B cell (primary cell): ENCODE results near the gene RAB43. TPM values are rescaled to one million over a fixed set of nuclear protein-coding genes. Genes with fewer than 3 reads are reported as not detected.

Source experiments
- ATAC-seq: fragments of 200-7000 bp; cut with Tn5 transposase; one replicate; pipeline ENCODE4 v1.10.0; 2021; ENCODE audit warnings: low read depth, mild to moderate bottlenecking, moderate number of reproducible peaks, moderate library complexity
- CTCF ChIA-PET: fragments of 350-600 bp; sonication (Branson Sonifier 250); formaldehyde crosslinking; loops from one replicate; lab custom pipeline; 2021; ENCODE audit warnings: antibody characterized with exemption, inconsistent platforms; lab: Charles Lee
- POLR2A ChIA-PET: fragments of 350-600 bp; sonication (Branson Sonifier 250); formaldehyde crosslinking; loops from one replicate; lab custom pipeline; 2021; ENCODE audit warnings: antibody characterized with exemption; lab: Charles Lee
- DNase-seq: peaks from one replicate; pipeline ENCODE4 v3.0.0; 2013
- H2AFZ ChIP-seq: 2 replicates; pipeline ENCODE4 v1.6.1; 2012; ENCODE audit warnings: mild to moderate bottlenecking, low read depth, low read length; ENCODE audit not compliant: insufficient read depth, poor library complexity, severe bottlenecking
- H3K27ac ChIP-seq, 2 donors: 1 replicate in 1 of 2; 2 replicates in 1 of 2; pipeline ENCODE4 v1.5.1; 2012 to 2013; ENCODE audit warnings: low read length in 2 of 2, mild to moderate bottlenecking in 2 of 2, moderate library complexity in 1 of 2
- H3K27me3 ChIP-seq, 4 experiments: fragments of 200-600 bp in 1 of 4; sonication (generic) in 1 of 4; replicated peaks in 1 of 4; 1 replicate in 2 of 4; 2 replicates in 2 of 4; pipeline versions ENCODE4 v1.6.1 to v1.7.0; 2013 to 2016; ENCODE audit warnings: low read length in 3 of 4, mild to moderate bottlenecking in 2 of 4, mixed read lengths in 1 of 4, moderate library complexity in 1 of 4; ENCODE audit not compliant: insufficient read depth in 4 of 4, control insufficient read depth in 3 of 4; ENCODE audit errors: control extremely low read depth in 1 of 4
- H3K36me3 ChIP-seq, 2 experiments: replicated peaks in 1 of 2; 1 replicate in 1 of 2; 2 replicates in 1 of 2; pipeline versions ENCODE4 v1.6.1 to v1.7.1; 2013; ENCODE audit warnings: low read length in 1 of 2; ENCODE audit not compliant: insufficient read depth in 2 of 2, control insufficient read depth in 1 of 2; ENCODE audit errors: control extremely low read depth in 1 of 2, extremely low read depth in 1 of 2
- H3K4me1 ChIP-seq, 2 donors: fragments of 200-600 bp in 1 of 2; sonication (generic) in 1 of 2; 1 replicate in 1 of 2; 2 replicates in 1 of 2; pipeline versions ENCODE4 v1.5.1 to v1.6.1; 2013 to 2017; ENCODE audit warnings: low read length in 2 of 2; ENCODE audit not compliant: control insufficient read depth in 2 of 2, insufficient read depth in 2 of 2
- H3K4me2 ChIP-seq: replicated peaks from 2 replicates; pipeline ENCODE3; 2012; ENCODE audit warnings: mild to moderate bottlenecking, low read depth, low read length; ENCODE audit not compliant: poor library complexity, severe bottlenecking
- H3K4me3 ChIP-seq, 5 experiments: fragments of 200-600 bp in 1 of 5; sonication (generic) in 1 of 5; 1 replicate in 3 of 5; 2 replicates in 2 of 5; pipeline versions ENCODE4 v1.5.1 to v1.7.0; 2011 to 2016; ENCODE audit warnings: low read length in 4 of 5, mild to moderate bottlenecking in 4 of 5, low read depth in 2 of 5, control low read depth in 1 of 5, moderate library complexity in 1 of 5; ENCODE audit not compliant: insufficient read depth in 1 of 5; ENCODE audit errors: control extremely low read depth in 1 of 5, extremely low read depth in 1 of 5
- H3K79me2 ChIP-seq: fragments of 200-600 bp; sonication (generic); one replicate; pipeline ENCODE4 v1.6.0; 2016; ENCODE audit warnings: low read length; ENCODE audit not compliant: control insufficient read depth, insufficient read depth
- H3K9ac ChIP-seq: fragments of 200-600 bp; sonication (generic); 2 replicates; pipeline ENCODE4 v1.6.1; 2017; ENCODE audit warnings: mild to moderate bottlenecking, low read length, moderate library complexity
- H3K9me3 ChIP-seq, 3 donors: one replicate each; pipeline versions ENCODE4 v1.6.1 to v1.7.1; 2013; ENCODE audit warnings: low read length in 2 of 3; ENCODE audit not compliant: control insufficient read depth in 2 of 3, insufficient read depth in 1 of 3; ENCODE audit errors: control extremely low read depth in 1 of 3
- H4K20me1 ChIP-seq: 2 replicates; pipeline ENCODE4 v1.6.0; 2012; ENCODE audit warnings: mild to moderate bottlenecking, low read length; ENCODE audit not compliant: insufficient read depth, control insufficient read depth, poor library complexity, severe bottlenecking
- H3K27ac Mint-ChIP-seq: one replicate; pipeline ENCODE4 v1.8.0; 2021; ENCODE audit warnings: mixed read lengths
- H3K27me3 Mint-ChIP-seq: one replicate; pipeline ENCODE4 v1.8.0; 2021; ENCODE audit warnings: mixed read lengths
- H3K4me1 Mint-ChIP-seq: one replicate; pipeline ENCODE4 v1.8.0; 2021; ENCODE audit warnings: mixed read lengths
- H3K4me3 Mint-ChIP-seq: one replicate; pipeline ENCODE4 v1.8.0; 2021; ENCODE audit warnings: mixed read lengths
- H3K9me3 Mint-ChIP-seq: one replicate; pipeline ENCODE4 v1.8.0; 2022; ENCODE audit warnings: mixed read lengths; ENCODE audit not compliant: insufficient read depth
- CTCF ChIP-seq: fragments of 200-600 bp; IDR thresholded peaks from one replicate; pipeline ENCODE4 v1.8.0; 2022; ENCODE audit warnings: antibody characterized with exemption, mild to moderate bottlenecking
- EZH2 ChIP-seq: IDR thresholded peaks from 2 replicates; pipeline ENCODE4 v1.6.1; 2012; ENCODE audit warnings: borderline replicate concordance, low read depth, mild to moderate bottlenecking, moderate library complexity, low read length; ENCODE audit not compliant: insufficient read depth, poor library complexity, severe bottlenecking
- WGBS: methylation state at CpG from one replicate; pipeline ENCODE4 v1.1.5; 2013; ENCODE audit warnings: missing lambda C conversion rate; ENCODE audit not compliant: insufficient coverage; 5-methylcytosine and 5-hydroxymethylcytosine counted together
- intact Hi-C: fragments of 100-400 bp; cut with micrococcal nuclease; formaldehyde crosslinking; loops from one replicate; pipeline ENCODE4 v1.10.0; 2022
- polyA plus RNA-seq: library from polyadenylated mRNA; depleted of rRNA; stranded (reverse); fragments of >200 nt; gene quantifications from 2 replicates; pipeline ENCODE4 v1.2.3, GENCODE V29; 2012
- total RNA-seq, 2 donors: library from RNA; stranded (reverse); fragments of 120-200 nt in 1 of 2; gene quantifications; 1 replicate in 1 of 2; 2 replicates in 1 of 2; pipeline versions ENCODE4 v1.2.3 to v1.2.4, GENCODE V29; 2013 to 2022

RAB43 gene
- total and polyA plus RNA-seq, 2 donors (not counting 1 experiment from before 2014, with no cell fraction given), result 7.6 to 14.3 TPM

GRCh38 chr3:129061888-129062834 is 59.4 kb downstream of the RAB43 start:
- POLR2A ChIA-PET, result no interaction called here
- Mint-ChIP-seq H3K9me3 (no peaks in the 10 kb centered on the region), H3K4me3 (no peak overlapping the region), H3K27ac (no peak overlapping the region), H3K4me1 (peaks cover 9% of the 10 kb centered on the region), H3K27me3 (peaks cover 30% of the 10 kb centered on the region)
- 93% methylated on average over 26 of the region's 32 CpGs for WGBS
- Histone ChIP-seq H3K27me3 (peaks cover 0 to 38% (median 6%) of the 10 kb centered on the region in 4 experiments), H3K9me3 (peaks cover 0 to 3% (median 0%) of the 10 kb centered on the region in 3 donors), H3K9ac (no peak overlapping the region), H3K4me3 (no peak overlapping the region), H3K27ac (no peak overlapping the region), H2AFZ (no peak overlapping the region), H3K79me2 (no peaks in the 10 kb centered on the region), H4K20me1 (no peaks in the 10 kb centered on the region), H3K4me2 (no peak overlapping the region), H3K36me3 (no peaks in the 10 kb centered on the region), H3K4me1 (peaks cover 3 to 18% of the 10 kb centered on the region in 2 donors)
- CTCF ChIA-PET, result interaction anchor here (2.0 kb wide), 1 partner anchor 10 kb away, joined by 6 read pairs; no protein-coding TSS in a partner anchor
- intact Hi-C loops, result no loop called here
- no peak for ATAC-seq
- no peak for DNase-seq
- TF ChIP-seq EZH2 (no peak), CTCF (no peak)
